ENCODE data around the gene CHD6. TPM values are rescaled to one million over a fixed set of nuclear protein-coding genes. Genes with fewer than 3 reads are reported as not detected.

Gene CHD6
- total and polyA plus RNA-seq, 7 donors: 2.4 to 40.2 (median 29.9) TPM

DNA sequence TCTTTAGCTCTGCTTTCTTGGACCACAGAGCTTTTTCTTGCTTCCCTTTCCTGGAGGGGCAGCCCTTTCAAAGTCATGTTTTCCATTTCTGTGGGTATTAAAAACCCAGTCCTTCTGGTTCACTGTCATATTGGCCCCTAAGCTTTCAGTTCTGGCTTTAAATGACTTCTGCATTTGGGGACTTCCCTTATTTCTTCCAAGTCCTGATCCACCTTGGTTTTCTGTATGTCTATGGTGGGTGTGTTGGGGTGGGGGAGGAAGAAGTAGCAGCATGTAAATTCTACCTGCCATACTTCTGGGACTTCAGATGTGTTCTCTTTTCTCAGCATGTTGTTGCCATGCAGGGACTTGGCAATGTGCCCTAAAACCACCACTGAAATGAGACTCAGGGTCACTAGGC, 174.5 kb downstream of the CHD6 start:
- TF ChIP-seq POLR2AphosphoS5 (IDR thresholded peaks at IDR 0.05) (no peak), EP300 (IDR thresholded peaks at IDR 0.05) (no peak), POLR2A (IDR thresholded peaks at IDR 0.05) (no peak)
- TF ChIP-seq, protein P1, sequence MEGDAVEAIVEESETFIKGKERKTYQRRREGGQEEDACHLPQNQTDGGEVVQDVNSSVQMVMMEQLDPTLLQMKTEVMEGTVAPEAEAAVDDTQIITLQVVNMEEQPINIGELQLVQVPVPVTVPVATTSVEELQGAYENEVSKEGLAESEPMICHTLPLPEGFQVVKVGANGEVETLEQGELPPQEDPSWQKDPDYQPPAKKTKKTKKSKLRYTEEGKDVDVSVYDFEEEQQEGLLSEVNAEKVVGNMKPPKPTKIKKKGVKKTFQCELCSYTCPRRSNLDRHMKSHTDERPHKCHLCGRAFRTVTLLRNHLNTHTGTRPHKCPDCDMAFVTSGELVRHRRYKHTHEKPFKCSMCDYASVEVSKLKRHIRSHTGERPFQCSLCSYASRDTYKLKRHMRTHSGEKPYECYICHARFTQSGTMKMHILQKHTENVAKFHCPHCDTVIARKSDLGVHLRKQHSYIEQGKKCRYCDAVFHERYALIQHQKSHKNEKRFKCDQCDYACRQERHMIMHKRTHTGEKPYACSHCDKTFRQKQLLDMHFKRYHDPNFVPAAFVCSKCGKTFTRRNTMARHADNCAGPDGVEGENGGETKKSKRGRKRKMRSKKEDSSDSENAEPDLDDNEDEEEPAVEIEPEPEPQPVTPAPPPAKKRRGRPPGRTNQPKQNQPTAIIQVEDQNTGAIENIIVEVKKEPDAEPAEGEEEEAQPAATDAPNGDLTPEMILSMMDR (IDR thresholded peaks at IDR 0.05): no peak
- Histone ChIP-seq H3K27ac (no peak overlapping the region), H3K4me3 (no peak overlapping the region), H3K9me3 (no peaks in the 10 kb centered on the region), H3K36me3 (peaks cover 7 to 99% (median 52%) of the 10 kb centered on the region in 4 donors), H3K4me1 (no peaks in the 10 kb centered on the region), H3K27me3 (no peaks in the 10 kb centered on the region)
- no peak for DNase-seq
- intact Hi-C loops (cut with DNase I): no loop called here

DNA sequence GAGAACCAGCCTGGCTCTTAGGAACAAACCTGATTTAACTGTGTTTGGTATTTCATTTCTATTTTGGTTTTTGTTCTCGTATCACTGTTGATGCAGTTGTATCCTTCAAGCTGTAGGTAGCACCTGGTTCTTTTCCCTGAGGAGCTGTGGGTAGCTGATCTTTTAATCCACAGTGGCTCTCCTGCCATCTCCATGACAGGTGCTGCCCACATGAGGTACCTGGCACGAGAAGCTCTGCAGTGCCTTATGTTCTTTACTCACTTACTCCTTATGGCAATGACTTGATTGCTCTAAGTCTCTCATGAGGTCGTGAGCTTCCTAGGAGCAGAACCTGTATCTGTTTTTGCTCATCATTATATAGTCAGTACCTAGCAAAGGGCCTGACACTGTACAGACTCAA, 177.3 kb downstream of the CHD6 start:
- Histone ChIP-seq H3K27me3 (no peaks in the 10 kb centered on the region), H3K36me3 (peaks cover 0 to 99% (median 36%) of the 10 kb centered on the region in 4 donors), H3K9me3 (no peaks in the 10 kb centered on the region), H3K4me3 (no peak overlapping the region), H3K4me1 (no peaks in the 10 kb centered on the region), H3K27ac (no peak overlapping the region)
- DNase-seq: no peak
- WGBS, 2 donors: 83 to 86% methylated on average over 3 of the region's 3 CpGs
- intact Hi-C loops (cut with DNase I): no loop called here
- TF ChIP-seq, protein P1 (IDR thresholded peaks at IDR 0.05): no peak
- TF ChIP-seq POLR2AphosphoS5 (IDR thresholded peaks at IDR 0.05): no peak
- TF ChIP-seq POLR2A (IDR thresholded peaks at IDR 0.05): no peak
- TF ChIP-seq EP300 (IDR thresholded peaks at IDR 0.05): no peak

GRCh38 chr20:41437836-41438235, 180.3 kb downstream of the CHD6 start:
- WGBS, 2 donors: 63 to 71% methylated on average over 2 of the region's 2 CpGs
- TF ChIP-seq POLR2A (IDR thresholded peaks at IDR 0.05): no peak
- no peak for TF ChIP-seq POLR2AphosphoS5 (IDR thresholded peaks at IDR 0.05)
- TF ChIP-seq, protein P1 (IDR thresholded peaks at IDR 0.05): no peak
- no peak for TF ChIP-seq EP300 (IDR thresholded peaks at IDR 0.05)
- DNase-seq: no peak
- peaks cover 0 to 92% (median 27%) of the 10 kb centered on the region in 4 donors for H3K36me3 ChIP-seq
- no peak overlapping the region for H3K4me3 ChIP-seq
- intact Hi-C loops (cut with DNase I): no loop called here
- H3K27me3 ChIP-seq: no peaks in the 10 kb centered on the region
- no peaks in the 10 kb centered on the region for H3K9me3 ChIP-seq
- no peaks in the 10 kb centered on the region for H3K4me1 ChIP-seq
- no peak overlapping the region for H3K27ac ChIP-seq

- no peak for TF ChIP-seq EP300 (IDR thresholded peaks at IDR 0.05)
- no peak for TF ChIP-seq POLR2AphosphoS5 (IDR thresholded peaks at IDR 0.05)
- no peak for TF ChIP-seq POLR2A (IDR thresholded peaks at IDR 0.05)
- TF ChIP-seq, protein P1 (IDR thresholded peaks at IDR 0.05): no peak
- Histone ChIP-seq H3K27ac (no peak overlapping the region), H3K4me1 (no peaks in the 10 kb centered on the region), H3K36me3 (peaks cover 0 to 80% (median 24%) of the 10 kb centered on the region in 4 donors), H3K9me3 (no peaks in the 10 kb centered on the region), H3K4me3 (no peak overlapping the region), H3K27me3 (no peaks in the 10 kb centered on the region)
- intact Hi-C loops (cut with DNase I): no loop called here
- no peak for DNase-seq
- 74 to 91% methylated on average over 4 of the region's 4 CpGs for WGBS, 2 donors
These were observed 181.5 kb downstream of the CHD6 start for GRCh38 chr20:41436679-41437078.

DNA sequence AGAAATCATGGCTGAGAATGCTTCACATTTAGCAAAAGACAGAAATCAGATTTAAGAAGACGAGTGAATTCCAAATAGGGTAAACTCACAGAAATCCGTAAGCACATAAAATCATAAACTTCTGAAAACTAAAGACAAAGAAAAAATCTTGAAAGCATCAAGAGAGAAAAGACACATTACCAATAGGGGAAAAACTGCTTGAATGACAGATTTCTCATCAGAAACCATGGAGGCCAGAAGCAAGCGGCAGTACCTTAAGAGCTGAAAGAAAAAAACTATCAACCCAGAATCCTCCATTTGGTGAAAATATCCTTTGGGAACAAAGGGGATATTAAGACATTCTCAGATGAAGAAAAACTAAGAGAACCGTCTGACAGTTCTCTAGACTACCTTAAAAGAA, 185.0 kb downstream of the CHD6 start:
- DNase-seq: no peak
- Histone ChIP-seq H3K27me3 (no peaks in the 10 kb centered on the region), H3K4me3 (no peak overlapping the region), H3K9me3 (no peaks in the 10 kb centered on the region), H3K4me1 (no peaks in the 10 kb centered on the region), H3K27ac (no peak overlapping the region), H3K36me3 (peaks cover 0 to 63% (median 11%) of the 10 kb centered on the region in 4 donors)
- TF ChIP-seq POLR2A (IDR thresholded peaks at IDR 0.05): no peak
- TF ChIP-seq, protein P1 (IDR thresholded peaks at IDR 0.05): no peak
- TF ChIP-seq POLR2AphosphoS5 (IDR thresholded peaks at IDR 0.05): no peak
- no peak for TF ChIP-seq EP300 (IDR thresholded peaks at IDR 0.05)
- intact Hi-C loops (cut with DNase I): no loop called here
- 85% methylated on average over 4 of the region's 4 CpGs for WGBS, 2 donors

All from sigmoid colon (tissue), 7 donors.